CD1c-positive myeloid dendritic cell (primary cell): ENCODE data around the gene CFAP61.
"Not testable (repeated sequence)": the region's sequence is repeated elsewhere in the genome, so short reads cannot be mapped to it uniquely, and the experiment has no call there.

Experiments
- DNase-seq: peaks from one replicate; pipeline ENCODE4 v3.0.0-alpha.2; 2016; ENCODE audit errors: extremely low spot score

CFAP61 gene

GRCh38 chr20:20322912-20323311 is 270.6 kb downstream of the CFAP61 start:
- DNase-seq, result no peak

GRCh38 chr20:20327746-20328145 is 275.4 kb downstream of the CFAP61 start:
- peak; percentile 41 for DNase-seq

- DNase-seq, result no peak
Observed at GRCh38 chr20:20329564-20329963, 277.2 kb downstream of the CFAP61 start.

GRCh38 chr20:20331156-20331555 is 278.8 kb downstream of the CFAP61 start:
- DNase-seq, result no peak

GRCh38 chr20:20331817-20332216 is 279.5 kb downstream of the CFAP61 start:
- peak; percentile 61 for DNase-seq

GRCh38 chr20:20333866-20334265 is 281.5 kb downstream of the CFAP61 start:
- DNase-seq, result peak; percentile 78

GRCh38 chr20:20334489-20334888 is 282.2 kb downstream of the CFAP61 start:
- DNase-seq, result peak; percentile 8

- DNase-seq, result no peak
Observed at GRCh38 chr20:20338133-20338730, 285.9 kb downstream of the CFAP61 start.

- no peak for DNase-seq
Observed at GRCh38 chr20:20340443-20340842, 288.1 kb downstream of the CFAP61 start.

- no peak for DNase-seq
Observed at GRCh38 chr20:20341371-20341770, 289.0 kb downstream of the CFAP61 start.

GRCh38 chr20:20342066-20342465 is 289.7 kb downstream of the CFAP61 start:
- DNase-seq, result no peak

GRCh38 chr20:20343932-20344331 is 291.6 kb downstream of the CFAP61 start:
- DNase-seq, result no peak

GRCh38 chr20:20344476-20344875 is 292.1 kb downstream of the CFAP61 start:
- DNase-seq, result no peak

GRCh38 chr20:20353576-20353975 is 301.2 kb downstream of the CFAP61 start:
- no peak for DNase-seq

- DNase-seq, result not testable (repeated sequence)
Observed at GRCh38 chr20:20355503-20355902, 303.2 kb downstream of the CFAP61 start.

- DNase-seq, result no peak
Observed at GRCh38 chr20:20358801-20359200, 306.5 kb downstream of the CFAP61 start.

GRCh38 chr20:20359628-20360027 is 307.3 kb downstream of the CFAP61 start:
- no peak for DNase-seq

GRCh38 chr20:20360464-20360863 is 308.1 kb downstream of the CFAP61 start:
- DNase-seq, result peak; percentile 51

GRCh38 chr20:20362774-20363433 is 310.6 kb downstream of the CFAP61 start:
- no peak for DNase-seq

- DNase-seq, result no peak
Observed at GRCh38 chr20:20363434-20363798, 311.1 kb downstream of the CFAP61 start.

- no peak for DNase-seq
Observed at GRCh38 chr20:20363799-20364592, 311.7 kb downstream of the CFAP61 start.

GRCh38 chr20:20364593-20365479 is 312.5 kb downstream of the CFAP61 start:
- no peak for DNase-seq
